Right atrium auricular region (tissue), 2 donors: ENCODE measurements around the gene KRTAP13-1. TPM values are rescaled to one million over a fixed set of nuclear protein-coding genes. Genes with fewer than 3 reads are reported as not detected.

ENCODE experiments used
- DNase-seq: peaks from one replicate; pipeline ENCODE4 v3.0.0-alpha.2; 2019; ENCODE audit warnings: low spot score
- H3K27ac ChIP-seq, 2 donors: fragments of 200-600 bp; sonication (generic); 1 replicate in 1 of 2; 2 replicates in 1 of 2; pipeline ENCODE4 v1.5.1; 2016 to 2019
- H3K27me3 ChIP-seq, 2 donors: fragments of 200-600 bp; sonication (generic); one replicate each; pipeline versions ENCODE4 v1.5.1 to v1.6.0; 2017 to 2019
- H3K36me3 ChIP-seq: fragments of 200-600 bp; sonication (generic); one replicate; pipeline ENCODE4 v1.5.1; 2016
- H3K4me1 ChIP-seq, 2 donors: fragments of 200-600 bp; sonication (generic); one replicate each; pipeline versions ENCODE4 v1.5.1 to v1.6.0; 2017 to 2019
- H3K4me3 ChIP-seq, 2 donors: fragments of 200-600 bp; sonication (generic); 1 replicate in 1 of 2; 2 replicates in 1 of 2; pipeline ENCODE4 v1.5.1; 2017 to 2019; ENCODE audit warnings: mild to moderate bottlenecking in 1 of 2, moderate library complexity in 1 of 2
- H3K9me3 ChIP-seq, 2 donors: fragments of 200-600 bp; sonication (generic); one replicate each; pipeline ENCODE4 v1.5.1; 2019
- total RNA-seq, 2 donors: library from RNA; depleted of rRNA; stranded (reverse); fragments of >200 nt; gene quantifications; one replicate each; pipeline ENCODE4 v1.1.0, GENCODE V29; 2016
- TF ChIP-seq, protein P1 (sequence below), 2 donors: fragments of 200-600 bp; sonication (generic); IDR thresholded peaks; one replicate each; pipeline ENCODE4 v1.5.1; 2019; ENCODE audit warnings: antibody characterized with exemption in 2 of 2

Gene KRTAP13-1
- total RNA-seq, result not detected

DNA sequence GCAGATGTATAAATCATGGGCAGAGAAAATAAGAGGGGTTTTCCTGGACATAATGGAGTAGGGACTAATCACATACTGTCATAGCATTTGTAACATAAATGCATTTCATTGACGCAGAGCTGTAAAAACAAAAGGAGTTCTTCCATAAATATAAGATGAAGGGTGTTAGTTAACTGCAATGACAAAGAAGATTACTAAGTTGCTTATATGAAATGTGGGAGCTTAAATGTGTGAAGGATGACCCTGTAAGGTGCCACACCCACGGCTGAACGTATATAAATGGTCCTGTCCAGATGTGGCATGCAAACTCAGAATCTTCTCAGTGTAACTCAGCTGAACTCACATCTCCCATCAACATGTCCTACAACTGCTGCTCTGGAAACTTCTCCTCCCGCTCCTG, at the start of gene KRTAP13-1:
Gene KRTAP13-1 (plus strand): TSS at position 301 of the 400 bp plus-strand sequence. CDS start 56 bp downstream, at position 357.
- Histone ChIP-seq H3K9me3 (peaks cover 0 to 5% of the 10 kb centered on the region in 2 donors), H3K27ac (no peak within 1 kb of the TSS), H3K4me3 (no peak within 1 kb of the TSS), H3K36me3 (no peaks in the 10 kb centered on the region), H3K27me3 (no peaks in the 10 kb centered on the region), H3K4me1 (no peaks in the 10 kb centered on the region)
- TF ChIP-seq, protein P1, sequence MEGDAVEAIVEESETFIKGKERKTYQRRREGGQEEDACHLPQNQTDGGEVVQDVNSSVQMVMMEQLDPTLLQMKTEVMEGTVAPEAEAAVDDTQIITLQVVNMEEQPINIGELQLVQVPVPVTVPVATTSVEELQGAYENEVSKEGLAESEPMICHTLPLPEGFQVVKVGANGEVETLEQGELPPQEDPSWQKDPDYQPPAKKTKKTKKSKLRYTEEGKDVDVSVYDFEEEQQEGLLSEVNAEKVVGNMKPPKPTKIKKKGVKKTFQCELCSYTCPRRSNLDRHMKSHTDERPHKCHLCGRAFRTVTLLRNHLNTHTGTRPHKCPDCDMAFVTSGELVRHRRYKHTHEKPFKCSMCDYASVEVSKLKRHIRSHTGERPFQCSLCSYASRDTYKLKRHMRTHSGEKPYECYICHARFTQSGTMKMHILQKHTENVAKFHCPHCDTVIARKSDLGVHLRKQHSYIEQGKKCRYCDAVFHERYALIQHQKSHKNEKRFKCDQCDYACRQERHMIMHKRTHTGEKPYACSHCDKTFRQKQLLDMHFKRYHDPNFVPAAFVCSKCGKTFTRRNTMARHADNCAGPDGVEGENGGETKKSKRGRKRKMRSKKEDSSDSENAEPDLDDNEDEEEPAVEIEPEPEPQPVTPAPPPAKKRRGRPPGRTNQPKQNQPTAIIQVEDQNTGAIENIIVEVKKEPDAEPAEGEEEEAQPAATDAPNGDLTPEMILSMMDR (IDR thresholded peaks at IDR 0.05), result no peak
- DNase-seq, result no peak

GRCh38 chr21:30348506-30348905, 47.3 kb upstream of the KRTAP13-1 start, which contains the start of gene KRTAP23-1:
TSS of gene KRTAP23-1 (minus strand) at chr21:30348606. CDS start at chr21:30348606, 0 bp downstream.
- no peak within 1 kb of the TSS for H3K4me3 ChIP-seq
- DNase-seq, result no peak
- no peaks in the 10 kb centered on the region for H3K27me3 ChIP-seq
- TF ChIP-seq, protein P1 (IDR thresholded peaks at IDR 0.05), result no peak
- no peaks in the 10 kb centered on the region for H3K9me3 ChIP-seq
- peaks cover 0 to 3% of the 10 kb centered on the region in 2 donors for H3K4me1 ChIP-seq
- no peaks in the 10 kb centered on the region for H3K36me3 ChIP-seq
- no peak within 1 kb of the TSS for H3K27ac ChIP-seq

DNA sequence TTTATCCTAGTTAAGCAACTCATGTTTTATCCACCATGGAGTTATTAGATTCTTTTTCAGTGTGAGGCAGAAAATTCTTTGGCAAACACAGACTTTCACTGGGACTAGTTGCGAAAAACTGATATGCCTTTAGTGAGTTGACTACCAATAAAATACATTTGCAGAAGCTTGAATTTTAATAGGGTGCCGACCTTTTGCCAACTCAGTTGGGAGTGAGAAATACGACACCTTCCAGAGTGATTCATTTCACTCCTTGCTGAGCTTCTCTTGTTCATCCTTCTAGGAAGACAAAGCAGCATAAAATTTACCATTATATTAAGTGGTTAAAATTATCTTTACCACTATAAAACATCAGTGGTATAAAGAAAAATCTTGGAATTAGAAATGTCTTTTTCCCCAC, 46.3 kb upstream of the KRTAP13-1 start:
- no peaks in the 10 kb centered on the region for H3K27me3 ChIP-seq
- no peaks in the 10 kb centered on the region for H3K9me3 ChIP-seq
- H3K27ac ChIP-seq, result no peak overlapping the region
- no peak overlapping the region for H3K4me3 ChIP-seq
- peaks cover 0 to 3% of the 10 kb centered on the region in 2 donors for H3K4me1 ChIP-seq
- DNase-seq, result no peak
- TF ChIP-seq, protein P1 (IDR thresholded peaks at IDR 0.05), result no peak
- H3K36me3 ChIP-seq, result no peaks in the 10 kb centered on the region

GRCh38 chr21:30351534-30351933, 44.3 kb upstream of the KRTAP13-1 start:
- H3K9me3 ChIP-seq, result no peaks in the 10 kb centered on the region
- H3K27ac ChIP-seq, result no peak overlapping the region
- H3K4me3 ChIP-seq, result no peak overlapping the region
- TF ChIP-seq, protein P1 (IDR thresholded peaks at IDR 0.05), result no peak
- DNase-seq, result no peak
- peaks cover 0 to 3% of the 10 kb centered on the region in 2 donors for H3K4me1 ChIP-seq
- no peaks in the 10 kb centered on the region for H3K36me3 ChIP-seq
- no peaks in the 10 kb centered on the region for H3K27me3 ChIP-seq

DNA sequence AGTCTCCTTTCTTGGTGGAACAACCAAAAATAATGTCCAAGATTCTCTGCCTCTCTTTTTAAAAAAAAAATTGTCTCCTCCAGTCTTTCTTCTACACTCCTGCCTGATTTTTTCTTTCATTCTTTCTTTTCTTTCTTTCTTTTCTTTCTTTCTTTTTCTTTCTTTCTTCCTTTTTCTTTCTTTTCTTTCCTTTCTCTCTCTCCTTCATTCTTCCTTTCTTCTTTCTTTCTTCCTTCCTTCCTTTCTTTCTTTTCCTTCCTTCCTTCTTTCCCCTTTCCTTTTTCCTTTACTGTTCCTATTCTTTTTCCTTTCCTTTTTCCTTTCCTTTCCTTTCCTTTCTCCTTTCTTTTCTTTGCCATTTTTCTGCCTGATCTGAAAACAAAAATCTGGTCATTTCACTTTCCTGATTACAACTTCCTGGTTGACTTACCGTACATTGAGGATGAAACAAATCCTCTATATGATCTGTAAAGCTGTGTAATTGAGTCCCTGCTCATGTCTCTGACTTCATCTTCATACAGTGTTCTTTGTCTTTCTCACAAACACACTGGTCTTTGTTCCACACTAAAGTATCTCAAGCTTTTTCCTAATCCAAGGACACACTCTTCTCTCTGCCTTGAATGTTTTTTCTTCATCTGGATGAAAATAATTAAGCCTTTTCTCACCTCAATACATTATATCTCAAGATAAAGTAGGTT, 41.4 kb upstream of the KRTAP13-1 start:
- Histone ChIP-seq H3K9me3 (no peaks in the 10 kb centered on the region), H3K27ac (no peak overlapping the region), H3K36me3 (no peaks in the 10 kb centered on the region), H3K27me3 (no peaks in the 10 kb centered on the region), H3K4me3 (no peak overlapping the region), H3K4me1 (peaks cover 0 to 3% of the 10 kb centered on the region in 2 donors)
- DNase-seq, result no peak
- TF ChIP-seq, protein P1 (IDR thresholded peaks at IDR 0.05), result no peak
